ENCODE data around the gene SCO2. TPM values are rescaled to one million over a fixed set of nuclear protein-coding genes. Genes with fewer than 3 reads are reported as not detected.
"Not testable (repeated sequence)": the region's sequence is repeated elsewhere in the genome, so short reads cannot be mapped to it uniquely, and the experiment has no call there.

Gene SCO2
- total RNA-seq, 1 donor from 2014 or later: 14.8 TPM

DNA sequence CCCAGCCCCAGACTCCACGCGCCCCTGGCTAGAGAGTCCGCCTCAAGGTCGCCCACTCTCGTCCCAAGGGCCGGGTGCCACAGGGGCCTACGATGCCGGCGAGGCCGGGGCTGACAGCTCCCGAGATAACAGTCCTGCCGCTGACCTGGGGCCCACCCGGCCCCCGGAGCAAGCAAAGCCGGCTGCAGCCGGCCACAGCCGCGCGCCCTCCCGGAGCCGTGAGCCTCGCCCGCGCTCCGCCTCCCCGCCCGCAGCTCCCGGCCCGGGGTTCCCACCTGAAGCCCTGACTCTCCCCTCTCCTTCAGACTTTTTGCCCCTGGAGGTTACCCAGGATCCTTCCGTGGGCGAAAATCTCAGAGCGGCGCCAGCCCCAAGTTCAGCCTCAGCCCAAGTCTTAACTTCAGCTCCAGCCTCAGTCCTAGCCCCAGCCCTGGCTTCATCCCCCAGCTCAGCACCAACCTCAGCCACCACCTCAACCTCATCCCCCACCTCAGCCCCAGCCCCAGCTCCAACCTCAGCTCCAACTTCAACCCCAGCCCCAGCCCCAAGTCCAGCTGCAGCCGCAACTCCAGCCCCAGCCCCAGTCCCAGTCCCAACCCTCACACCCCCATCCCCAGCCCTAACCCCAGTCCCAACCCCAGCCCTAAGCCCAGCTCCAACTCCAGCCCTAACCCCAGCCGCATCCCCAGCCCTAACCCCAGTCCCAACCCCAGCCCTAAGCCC is 22.0 kb upstream of the SCO2 start:
- intact Hi-C loops (cut with micrococcal nuclease): no loop called here
- H3K27me3 Mint-ChIP-seq (ENCODE audit: insufficient read depth): no peaks in the 10 kb centered on the region
- H3K4me1 Mint-ChIP-seq (ENCODE audit: low read depth): peaks cover 32% of the 10 kb centered on the region
- no peaks in the 10 kb centered on the region for H3K9me3 Mint-ChIP-seq
- H3K27ac Mint-ChIP-seq: peak overlapping the region; percentile 72
- peak overlapping the region; percentile 74 for H3K4me3 Mint-ChIP-seq
- no peak for DNase-seq (ENCODE audit: low spot score)
- peaks cover under 1% of the 10 kb centered on the region for H3K36me3 Mint-ChIP-seq (ENCODE audit: low read depth)

DNA sequence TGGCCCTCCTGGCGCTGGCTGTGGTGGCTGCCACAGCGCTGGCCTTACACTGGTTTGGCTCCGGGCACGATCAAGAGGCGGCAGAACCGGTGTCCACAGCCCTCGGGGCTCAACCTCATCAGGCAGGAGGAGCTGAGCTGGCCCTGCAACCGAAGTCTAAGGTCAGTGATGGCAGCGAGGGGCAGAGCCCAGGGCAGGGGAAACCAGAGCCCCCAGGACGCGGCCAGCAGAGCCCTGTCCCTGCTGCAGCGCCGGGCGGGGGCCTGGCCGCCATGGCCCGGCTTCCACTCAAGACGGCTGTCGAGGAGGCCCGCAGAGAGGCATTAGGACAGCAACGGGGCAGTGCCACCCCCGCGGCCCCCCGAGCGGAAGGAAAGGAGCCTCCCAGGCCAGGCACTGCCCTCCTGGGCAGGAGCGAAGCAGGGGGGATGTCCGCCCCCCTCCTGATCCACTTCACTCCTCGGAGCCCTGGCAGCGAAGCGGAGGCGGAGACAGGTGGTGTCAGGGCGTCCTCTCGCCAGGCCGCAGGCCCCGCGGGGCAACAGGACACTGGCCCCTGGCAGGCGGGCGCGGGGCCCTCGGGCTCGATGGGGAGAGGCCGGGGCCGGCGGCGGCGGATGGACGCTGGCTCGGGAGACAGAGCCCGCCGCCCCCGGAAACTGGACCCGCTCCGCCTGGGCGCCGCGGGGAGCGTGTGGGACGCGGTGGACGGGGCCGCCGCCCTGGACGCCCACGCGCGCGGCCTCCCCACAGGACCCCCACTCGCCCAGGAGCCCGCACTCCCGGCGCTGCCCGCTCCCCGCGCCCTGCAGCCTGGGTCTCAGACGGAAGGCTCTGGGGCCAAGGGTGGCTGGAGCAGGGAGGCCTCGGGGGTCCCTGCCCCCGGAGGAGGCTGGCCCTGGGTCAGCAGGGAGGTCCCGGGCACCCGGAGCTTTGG is 21.2 kb upstream of the SCO2 start:
- intact Hi-C loops (cut with micrococcal nuclease): no loop called here
- Mint-ChIP-seq H3K4me3 (no peak overlapping the region), H3K36me3 (ENCODE audit: low read depth) (peaks cover 1% of the 10 kb centered on the region), H3K27me3 (ENCODE audit: insufficient read depth) (no peaks in the 10 kb centered on the region), H3K9me3 (no peaks in the 10 kb centered on the region), H3K27ac (peak overlapping the region; percentile 52), H3K4me1 (ENCODE audit: low read depth) (peaks cover 40% of the 10 kb centered on the region)
- DNase-seq (ENCODE audit: low spot score): no peak

DNA sequence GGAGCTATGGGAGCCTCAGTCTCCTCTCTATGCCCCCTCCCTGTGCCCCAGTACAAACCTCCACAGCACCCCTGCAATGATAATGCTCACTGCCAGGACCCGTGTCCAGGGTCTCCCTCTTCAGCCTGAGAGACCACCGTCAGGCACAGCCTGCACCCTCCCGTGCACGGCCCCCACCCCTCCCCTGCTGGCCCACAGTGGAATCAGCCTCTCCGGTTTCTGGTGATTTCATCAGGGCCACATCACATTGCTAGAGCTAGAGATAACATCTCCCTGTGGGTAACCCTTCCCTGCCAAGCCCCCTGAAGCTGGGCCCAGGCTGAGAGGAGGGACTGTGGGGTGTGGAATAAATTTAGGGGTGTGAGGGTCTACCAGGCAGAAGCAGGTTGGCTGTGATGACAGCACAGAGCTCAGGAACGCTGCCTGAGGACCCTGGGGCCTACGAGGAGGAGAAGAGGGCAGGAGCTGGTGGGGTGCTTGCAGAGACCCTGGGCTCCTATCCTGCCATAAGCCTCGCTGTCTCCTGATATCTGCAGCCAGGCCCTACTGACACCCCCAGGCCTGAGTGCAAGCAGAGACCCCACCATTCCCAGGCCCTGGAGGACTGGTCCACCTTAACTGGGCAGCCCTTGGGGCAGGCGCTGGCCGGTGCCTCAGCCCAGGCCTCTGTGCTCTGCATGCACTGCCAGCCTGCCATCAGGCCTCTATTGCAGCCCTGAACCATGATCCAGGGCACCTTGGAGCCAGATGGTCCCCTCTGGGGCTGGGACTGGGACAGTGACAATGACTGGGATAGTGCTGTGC is 20.3 kb upstream of the SCO2 start, which contains the start of gene KLHDC7B:
Gene KLHDC7B (plus strand): TSS at position 378 of the 804 bp plus-strand sequence. CDS start 345 bp downstream, at position 723.
- intact Hi-C loops (cut with micrococcal nuclease): loop anchor here (2.0 kb wide), 1 partner anchor 15 kb away; the partner anchor contains the start of gene TYMP
- Mint-ChIP-seq H3K36me3 (ENCODE audit: low read depth) (peaks cover 1% of the 10 kb centered on the region), H3K9me3 (no peaks in the 10 kb centered on the region), H3K27me3 (ENCODE audit: insufficient read depth) (no peaks in the 10 kb centered on the region), H3K27ac (peak within 1 kb of the TSS; percentile 84), H3K4me1 (ENCODE audit: low read depth) (peaks cover 47% of the 10 kb centered on the region), H3K4me3 (peak within 1 kb of the TSS; percentile 59)
- no peak for DNase-seq (ENCODE audit: low spot score)

DNA sequence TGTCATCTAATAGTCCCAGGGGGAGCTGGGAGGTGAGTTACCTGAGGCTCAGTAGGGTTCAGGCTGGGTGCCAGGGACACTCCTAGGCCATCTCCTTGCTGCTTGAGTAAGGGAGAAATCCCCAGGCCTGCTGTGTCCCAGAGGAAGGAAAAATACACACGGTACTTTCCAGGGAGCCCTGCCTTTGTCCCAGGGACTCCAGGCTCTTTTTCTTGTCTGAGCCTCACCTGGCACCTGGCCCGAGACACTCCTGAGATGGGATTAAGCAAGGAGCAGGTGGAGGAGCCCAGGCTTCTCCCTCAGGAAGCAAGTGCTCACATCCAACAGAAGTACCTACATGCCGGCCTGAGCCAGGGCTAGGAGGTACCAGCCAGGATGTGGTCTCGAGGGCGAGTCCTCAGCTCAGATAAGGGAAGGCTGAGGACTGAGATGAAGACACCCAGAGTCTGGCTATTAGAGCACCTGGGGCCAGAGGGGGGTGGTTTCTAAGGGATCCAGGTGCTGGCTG is 19.4 kb upstream of the SCO2 start:
- Mint-ChIP-seq H3K4me1 (ENCODE audit: low read depth) (peaks cover 45% of the 10 kb centered on the region), H3K36me3 (ENCODE audit: low read depth) (peaks cover 1% of the 10 kb centered on the region), H3K9me3 (no peaks in the 10 kb centered on the region), H3K27ac (peak overlapping the region; percentile 84), H3K27me3 (ENCODE audit: insufficient read depth) (no peaks in the 10 kb centered on the region), H3K4me3 (peak overlapping the region; percentile 59)
- DNase-seq (ENCODE audit: low spot score): no peak
- intact Hi-C loops (cut with micrococcal nuclease): loop anchor here (1.0 to 5.0 kb wide), 3 partner anchors 14 to 527 kb away; partner anchors contain the start of genes CHKB and TYMP

DNA sequence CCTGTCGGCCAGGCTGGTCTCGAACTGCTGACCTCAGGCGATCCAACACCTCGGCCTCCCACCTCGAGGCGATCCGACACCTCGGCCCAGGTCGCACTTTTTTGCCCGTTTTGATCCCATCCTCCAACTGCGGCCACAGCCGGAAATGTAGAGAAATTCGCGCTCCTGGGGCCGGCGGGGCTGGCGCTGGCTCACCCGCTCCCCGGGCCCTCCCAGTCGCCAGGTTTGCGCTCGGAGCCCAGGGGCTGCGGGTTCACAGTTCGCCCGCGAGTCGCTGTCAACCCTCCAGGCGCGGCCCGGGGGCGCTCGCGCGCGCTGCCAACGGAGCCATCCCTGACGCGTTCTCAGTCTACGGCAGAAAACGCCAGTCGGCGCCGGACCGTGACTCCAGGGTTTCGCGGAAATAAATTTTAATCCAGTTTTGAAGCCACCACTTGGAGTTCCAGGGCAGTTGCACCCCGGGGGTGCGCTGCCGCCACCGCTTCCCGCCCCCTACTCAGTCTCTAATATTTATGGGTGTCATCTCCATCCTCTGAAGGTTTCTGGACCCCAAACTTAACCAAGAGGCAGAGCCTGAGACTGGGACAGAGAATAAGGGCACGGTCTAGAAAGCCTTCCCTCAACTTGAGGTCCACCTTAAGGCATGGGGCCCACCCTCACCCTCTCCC is 18.8 kb upstream of the SCO2 start:
- peak; percentile 80 for DNase-seq (ENCODE audit: low spot score)
- peak overlapping the region; percentile 59 for H3K4me3 Mint-ChIP-seq
- H3K9me3 Mint-ChIP-seq: no peaks in the 10 kb centered on the region
- intact Hi-C loops (cut with micrococcal nuclease): loop anchor here (1.0 to 5.0 kb wide), 3 partner anchors 13 to 527 kb away; partner anchors contain the start of genes CHKB and TYMP
- peak overlapping the region; percentile 84 for H3K27ac Mint-ChIP-seq
- H3K4me1 Mint-ChIP-seq (ENCODE audit: low read depth): peaks cover 51% of the 10 kb centered on the region
- H3K36me3 Mint-ChIP-seq (ENCODE audit: low read depth): peaks cover 1% of the 10 kb centered on the region
- H3K27me3 Mint-ChIP-seq (ENCODE audit: insufficient read depth): no peaks in the 10 kb centered on the region

DNA sequence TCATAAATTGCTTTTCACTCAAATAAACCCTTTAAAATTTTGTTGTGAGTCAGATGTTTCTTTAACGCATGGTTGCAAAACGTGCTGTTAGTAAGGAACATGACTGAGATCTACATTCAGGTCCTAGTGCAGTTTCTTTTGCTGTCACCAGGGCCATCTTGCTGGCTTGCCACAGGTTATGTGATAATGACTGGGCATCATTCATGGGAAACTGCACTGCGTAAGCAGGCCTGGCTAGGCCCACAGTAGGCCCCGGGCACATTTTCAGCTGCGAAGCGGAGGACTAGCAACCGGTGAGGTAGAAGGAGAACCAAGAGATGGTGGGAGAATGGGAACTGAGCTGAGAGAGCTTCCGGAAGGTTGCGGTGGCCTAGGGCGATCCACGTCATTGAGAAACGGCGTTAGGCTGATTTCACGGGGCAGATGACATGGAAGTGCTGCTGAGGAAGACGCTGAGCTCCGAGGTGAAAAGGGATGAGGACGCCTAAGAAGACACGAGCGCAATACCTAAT is 17.1 kb upstream of the SCO2 start:
- H3K27me3 Mint-ChIP-seq (ENCODE audit: insufficient read depth): no peaks in the 10 kb centered on the region
- H3K36me3 Mint-ChIP-seq (ENCODE audit: low read depth): peaks cover 4% of the 10 kb centered on the region
- H3K4me3 Mint-ChIP-seq: peak overlapping the region; percentile 58
- peak overlapping the region; percentile 93 for H3K27ac Mint-ChIP-seq
- no peak for DNase-seq (ENCODE audit: low spot score)
- H3K4me1 Mint-ChIP-seq (ENCODE audit: low read depth): peaks cover 64% of the 10 kb centered on the region
- H3K9me3 Mint-ChIP-seq: no peaks in the 10 kb centered on the region
- intact Hi-C loops (cut with micrococcal nuclease): loop anchor here (5.0 kb wide), 1 partner anchor 525 kb away; no protein-coding TSS in a partner anchor

DNA sequence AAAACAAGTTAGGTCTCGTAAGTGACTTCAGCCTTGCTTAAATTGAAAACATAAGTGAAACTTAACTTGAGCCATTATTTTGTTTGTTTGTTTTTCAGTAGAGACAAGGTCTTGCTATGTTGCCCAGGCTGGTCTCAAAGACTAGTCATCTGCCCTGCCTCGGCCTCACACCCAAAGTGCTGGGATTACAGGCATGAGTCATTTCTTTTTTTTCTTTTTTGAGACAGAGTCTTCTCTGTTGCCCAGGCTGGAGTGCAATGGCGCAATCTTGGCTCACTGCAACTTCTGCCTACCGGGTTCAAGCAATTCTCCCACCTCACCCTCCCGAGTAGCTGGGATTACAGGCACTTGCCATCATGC is 16.2 kb upstream of the SCO2 start:
- peak overlapping the region; percentile 42 for H3K4me3 Mint-ChIP-seq
- intact Hi-C loops (cut with micrococcal nuclease): loop anchor here (5.0 kb wide), 1 partner anchor 524 kb away; no protein-coding TSS in a partner anchor
- peak; percentile 49 for DNase-seq (ENCODE audit: low spot score)

DNA sequence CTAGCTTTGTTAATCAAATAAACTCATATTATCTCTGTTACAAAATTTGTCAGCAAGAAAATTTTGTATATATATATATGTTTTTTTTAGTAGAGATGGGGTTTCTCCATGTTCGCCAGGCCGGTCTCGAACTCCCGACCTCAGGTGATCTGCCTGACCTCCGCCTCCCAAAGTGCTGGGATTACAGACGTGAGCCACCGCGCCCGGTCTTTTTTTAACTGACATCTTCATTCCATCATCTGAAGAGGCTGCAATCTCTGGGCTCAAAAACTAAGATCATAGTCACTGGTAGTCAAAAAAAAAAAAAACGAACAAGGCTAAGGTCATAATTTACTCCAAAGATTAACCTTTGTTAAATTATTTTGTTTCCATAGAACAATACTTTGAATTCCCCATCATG is 15.0 kb upstream of the SCO2 start:
- Mint-ChIP-seq H3K4me1 (ENCODE audit: low read depth) (peaks cover 73% of the 10 kb centered on the region), H3K27ac (peak overlapping the region; percentile 93), H3K36me3 (ENCODE audit: low read depth) (peaks cover 4% of the 10 kb centered on the region), H3K4me3 (peak overlapping the region; percentile 12), H3K9me3 (no peaks in the 10 kb centered on the region), H3K27me3 (ENCODE audit: insufficient read depth) (no peaks in the 10 kb centered on the region)
- intact Hi-C loops (cut with micrococcal nuclease): loop anchor here (5.0 kb wide), 1 partner anchor 523 kb away; no protein-coding TSS in a partner anchor
- DNase-seq (ENCODE audit: low spot score): no peak

More for the DNA sequence above, 16.2 kb upstream of the SCO2 start:
- peaks cover 72% of the 10 kb centered on the region for H3K4me1 Mint-ChIP-seq (ENCODE audit: low read depth)
- H3K9me3 Mint-ChIP-seq; H3K36me3 Mint-ChIP-seq (ENCODE audit: low read depth); H3K27me3 Mint-ChIP-seq (ENCODE audit: insufficient read depth): not testable (repeated sequence)
- H3K27ac Mint-ChIP-seq: peak overlapping the region; percentile 93

DNA sequence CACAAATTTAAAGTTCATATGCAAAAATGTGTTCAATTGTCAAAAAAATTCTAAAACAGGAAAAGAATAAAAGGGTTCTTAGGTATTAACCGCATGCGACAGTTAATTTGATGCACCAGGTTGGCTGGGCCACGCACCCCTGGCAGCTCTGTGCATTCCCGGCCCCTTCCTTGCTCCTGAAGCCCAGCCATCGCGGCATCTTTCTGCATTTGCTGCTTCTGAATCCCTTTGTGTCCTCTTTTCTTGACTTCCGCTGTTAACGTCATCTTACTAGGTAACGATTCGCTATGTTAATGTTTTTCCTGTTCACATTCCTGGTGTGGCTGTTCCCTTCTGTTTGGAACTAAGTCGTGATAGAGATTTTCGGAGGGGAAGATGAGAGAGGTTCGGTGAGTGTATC is 12.4 kb upstream of the SCO2 start:
- peaks cover 8% of the 10 kb centered on the region for H3K36me3 Mint-ChIP-seq (ENCODE audit: low read depth)
- H3K9me3 Mint-ChIP-seq: no peaks in the 10 kb centered on the region
- intact Hi-C loops (cut with micrococcal nuclease): loop anchor here (2.0 to 10.0 kb wide), 3 partner anchors 83 to 573 kb away; partner anchors contain the start of gene PIM3
- peak overlapping the region; percentile 97 for H3K27ac Mint-ChIP-seq
- peaks cover 84% of the 10 kb centered on the region for H3K4me1 Mint-ChIP-seq (ENCODE audit: low read depth)
- no peak for DNase-seq (ENCODE audit: low spot score)
- no peaks in the 10 kb centered on the region for H3K27me3 Mint-ChIP-seq (ENCODE audit: insufficient read depth)
- peak overlapping the region; percentile 41 for H3K4me3 Mint-ChIP-seq

DNA sequence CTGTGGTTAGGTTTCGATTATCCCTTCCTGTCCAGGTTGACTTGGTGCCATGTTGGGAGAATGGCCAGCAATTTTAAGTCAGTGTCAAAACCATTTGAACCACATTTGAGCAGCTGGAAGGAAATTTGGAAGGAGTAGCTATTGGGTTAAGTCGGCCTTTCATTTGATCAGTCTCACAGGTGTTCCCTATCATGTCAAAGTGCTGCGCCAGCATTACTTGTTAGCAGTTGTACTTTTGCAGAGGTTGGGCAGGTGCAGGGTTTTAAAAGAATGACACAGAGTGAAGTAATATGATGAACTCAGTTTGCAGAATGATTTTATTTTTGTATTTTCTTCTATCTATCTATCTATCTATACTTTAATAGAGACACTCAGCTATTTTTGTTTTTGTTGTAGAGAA is 10.8 kb upstream of the SCO2 start:
- DNase-seq (ENCODE audit: low spot score): no peak
- Mint-ChIP-seq H3K36me3 (ENCODE audit: low read depth) (peaks cover 6% of the 10 kb centered on the region), H3K4me1 (ENCODE audit: low read depth) (peaks cover 72% of the 10 kb centered on the region), H3K9me3 (no peaks in the 10 kb centered on the region), H3K4me3 (no peak overlapping the region), H3K27me3 (ENCODE audit: insufficient read depth) (no peaks in the 10 kb centered on the region), H3K27ac (no peak overlapping the region)
- intact Hi-C loops (cut with micrococcal nuclease): loop anchor here (5.0 to 10.0 kb wide), 2 partner anchors 156 to 571 kb away; partner anchors contain the start of gene PIM3

DNA sequence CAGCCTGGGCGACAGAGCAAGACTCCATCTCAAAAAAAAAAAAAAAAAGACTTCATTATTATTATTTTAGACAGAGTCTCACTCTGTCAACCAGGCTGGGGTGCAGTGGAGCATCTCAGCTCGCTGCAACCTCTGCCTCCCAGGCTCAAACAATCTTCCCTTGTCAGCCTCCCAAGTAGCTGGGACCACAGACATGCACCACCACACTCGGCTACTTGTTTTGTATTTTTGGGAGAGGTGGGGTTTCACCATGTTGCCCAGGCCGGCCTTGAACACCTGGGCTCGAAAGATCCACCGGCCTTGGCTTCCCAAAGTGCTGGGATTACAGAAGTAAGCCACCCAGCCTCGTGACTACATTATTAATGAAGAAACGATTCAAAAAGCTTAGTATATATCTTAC is 9.7 kb upstream of the SCO2 start:
- no peaks in the 10 kb centered on the region for H3K9me3 Mint-ChIP-seq
- H3K4me3 Mint-ChIP-seq: no peak overlapping the region
- intact Hi-C loops (cut with micrococcal nuclease): loop anchor here (5.0 to 10.0 kb wide), 2 partner anchors 157 to 570 kb away; partner anchors contain the start of gene PIM3
- no peak for DNase-seq (ENCODE audit: low spot score)
- H3K4me1 Mint-ChIP-seq (ENCODE audit: low read depth): peaks cover 62% of the 10 kb centered on the region
- H3K27ac Mint-ChIP-seq: no peak overlapping the region
- H3K36me3 Mint-ChIP-seq (ENCODE audit: low read depth): peaks cover 6% of the 10 kb centered on the region
- no peaks in the 10 kb centered on the region for H3K27me3 Mint-ChIP-seq (ENCODE audit: insufficient read depth)
